GM12892 (cell line): ENCODE results near the gene ZNF195.

Experiments used
- POLR2A ChIP-seq: IDR thresholded peaks from 2 replicates; pipeline ENCODE4 v1.6.1; 2011; ENCODE audit warnings: low read depth, low read length, control low read depth
- POLR2AphosphoS5 ChIP-seq: IDR thresholded peaks from 2 replicates; pipeline ENCODE4 v1.6.1; 2011; ENCODE audit warnings: low read depth, low read length, control low read depth
- TAF1 ChIP-seq: IDR thresholded peaks from 2 replicates; pipeline ENCODE4 v1.6.1; 2011; ENCODE audit warnings: low read depth, mild to moderate bottlenecking, control low read depth, low read length, borderline replicate concordance

DNA sequence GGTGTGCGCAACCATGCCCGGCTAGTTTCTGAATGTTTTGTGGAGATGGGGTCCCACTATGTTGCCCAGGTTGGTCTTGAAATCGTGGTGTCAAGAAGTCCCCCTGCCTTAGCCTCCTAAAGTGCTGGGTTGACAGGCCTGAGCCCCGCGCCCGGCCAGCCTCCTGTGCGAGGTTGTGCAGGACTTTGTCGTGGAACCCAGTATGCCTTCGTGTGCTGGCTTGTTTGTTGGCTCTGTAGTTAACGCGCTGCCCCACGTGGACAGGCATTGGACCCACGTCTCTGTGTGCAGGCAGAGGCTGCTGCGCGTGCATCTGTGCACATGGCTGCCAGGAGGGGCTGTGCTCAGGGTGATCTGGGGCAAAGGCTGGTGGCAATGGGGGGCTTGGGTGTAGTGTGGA lies 33.9 kb upstream of the ZNF195 start:
- TF ChIP-seq POLR2A (no peak), TAF1 (no peak), POLR2AphosphoS5 (no peak)
